Gastroesophageal sphincter (tissue), 4 donors: ENCODE data around the gene CELF2. TPM values are rescaled to one million over a fixed set of nuclear protein-coding genes. Genes with fewer than 3 reads are reported as not detected.

ENCODE experiments used
- ATAC-seq: fragments of 150-250 bp; one replicate; pipeline ENCODE4 v1.9.1; 2016; ENCODE audit warnings: mild to moderate bottlenecking, moderate library complexity
- H3K27ac ChIP-seq, 4 donors: fragments of 200-600 bp; sonication (generic) in 3 of 4; 1 replicate in 3 of 4; 2 replicates in 1 of 4; pipeline ENCODE4 v1.5.1; 2016 to 2019
- H3K27me3 ChIP-seq: fragments of 200-600 bp; sonication (generic); one replicate; pipeline ENCODE4 v1.5.1; 2019
- H3K36me3 ChIP-seq, 2 donors: fragments of 200-600 bp; sonication (generic); one replicate each; pipeline ENCODE4 v1.5.1; 2019; ENCODE audit warnings: control low read depth in 1 of 2
- H3K4me1 ChIP-seq, 3 donors: fragments of 200-600 bp; sonication (generic); 1 replicate in 2 of 3; 2 replicates in 1 of 3; pipeline ENCODE4 v1.5.1; 2016 to 2019; ENCODE audit warnings: control low read depth in 2 of 3
- H3K4me3 ChIP-seq, 2 donors: fragments of 200-600 bp; sonication (generic); one replicate each; pipeline ENCODE4 v1.5.1; 2019; ENCODE audit warnings: mild to moderate bottlenecking in 1 of 2, moderate library complexity in 1 of 2
- H3K9me3 ChIP-seq, 3 donors: fragments of 200-600 bp; sonication (generic); one replicate each; pipeline ENCODE4 v1.5.1; 2017 to 2019; ENCODE audit warnings: control low read depth in 2 of 3
- EP300 ChIP-seq: sonication (generic); formaldehyde crosslinking; IDR thresholded peaks from one replicate; pipeline ENCODE4 v1.6.1; 2017; ENCODE audit warnings: antibody characterized with exemption, mild to moderate bottlenecking
- POLR2A ChIP-seq, 2 donors: fragments of 450-650 bp; IDR thresholded peaks; one replicate each; pipeline ENCODE4 v1.6.1; 2017; ENCODE audit warnings: antibody characterized with exemption in 2 of 2, mild to moderate bottlenecking in 2 of 2, moderate library complexity in 1 of 2
- POLR2AphosphoS5 ChIP-seq: sonication (generic); formaldehyde crosslinking; IDR thresholded peaks from one replicate; pipeline ENCODE4 v1.6.1; 2017; ENCODE audit warnings: antibody characterized with exemption
- WGBS, 2 donors: methylation state at CpG; one replicate each; pipeline ENCODE4 v1.1.5; 2018; ENCODE audit warnings: low coverage in 1 of 2; 5-methylcytosine and 5-hydroxymethylcytosine counted together
- total RNA-seq, 4 donors: library from RNA; depleted of rRNA; stranded (reverse); fragments of >200 nt; gene quantifications; one replicate each; pipeline ENCODE4 v1.1.0, GENCODE V29; 2016
- TF ChIP-seq, protein P1 (sequence below), 4 experiments: fragments of 200-600 bp in 2 of 4; fragments of 450-650 bp in 2 of 4; sonication (generic) in 1 of 4; IDR thresholded peaks; one replicate each; pipeline ENCODE4 v1.5.1; 2017 to 2019; ENCODE audit warnings: antibody characterized with exemption in 4 of 4, mild to moderate bottlenecking in 2 of 4, moderate library complexity in 2 of 4

The CELF2 gene
- total RNA-seq, 4 donors from 2014 or later: 82.4 to 122 (median 110) TPM

DNA sequence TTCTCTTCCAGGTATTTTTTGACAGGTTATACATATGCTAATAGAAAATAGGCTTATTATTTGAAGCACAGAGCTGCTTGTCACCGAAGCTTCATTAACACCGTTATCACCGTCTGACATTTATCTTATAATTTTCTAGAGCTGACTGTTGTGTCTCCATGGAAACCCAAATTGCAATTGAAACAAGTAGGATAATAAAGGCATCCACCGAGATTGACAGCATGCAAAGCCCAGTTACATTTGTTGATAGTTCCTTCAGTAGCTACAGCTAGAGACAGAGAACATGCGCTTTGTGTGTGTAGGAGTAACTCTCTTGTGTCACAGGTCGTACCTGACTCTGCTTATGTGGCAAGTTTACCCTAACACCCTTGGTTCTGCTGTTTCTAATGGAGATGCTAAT is 135.6 kb downstream of the CELF2 start:
- Histone ChIP-seq H3K9me3 (no peaks in the 10 kb centered on the region), H3K36me3 (no peaks in the 10 kb centered on the region), H3K4me1 (peaks cover 0 to 78% (median 13%) of the 10 kb centered on the region in 3 donors), H3K27ac (no peak overlapping the region), H3K4me3 (no peak overlapping the region), H3K27me3 (no peaks in the 10 kb centered on the region)
- TF ChIP-seq, protein P1, sequence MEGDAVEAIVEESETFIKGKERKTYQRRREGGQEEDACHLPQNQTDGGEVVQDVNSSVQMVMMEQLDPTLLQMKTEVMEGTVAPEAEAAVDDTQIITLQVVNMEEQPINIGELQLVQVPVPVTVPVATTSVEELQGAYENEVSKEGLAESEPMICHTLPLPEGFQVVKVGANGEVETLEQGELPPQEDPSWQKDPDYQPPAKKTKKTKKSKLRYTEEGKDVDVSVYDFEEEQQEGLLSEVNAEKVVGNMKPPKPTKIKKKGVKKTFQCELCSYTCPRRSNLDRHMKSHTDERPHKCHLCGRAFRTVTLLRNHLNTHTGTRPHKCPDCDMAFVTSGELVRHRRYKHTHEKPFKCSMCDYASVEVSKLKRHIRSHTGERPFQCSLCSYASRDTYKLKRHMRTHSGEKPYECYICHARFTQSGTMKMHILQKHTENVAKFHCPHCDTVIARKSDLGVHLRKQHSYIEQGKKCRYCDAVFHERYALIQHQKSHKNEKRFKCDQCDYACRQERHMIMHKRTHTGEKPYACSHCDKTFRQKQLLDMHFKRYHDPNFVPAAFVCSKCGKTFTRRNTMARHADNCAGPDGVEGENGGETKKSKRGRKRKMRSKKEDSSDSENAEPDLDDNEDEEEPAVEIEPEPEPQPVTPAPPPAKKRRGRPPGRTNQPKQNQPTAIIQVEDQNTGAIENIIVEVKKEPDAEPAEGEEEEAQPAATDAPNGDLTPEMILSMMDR (IDR thresholded peaks at IDR 0.05): no peak
- no peak for TF ChIP-seq EP300
- no peak for ATAC-seq
- WGBS, 2 donors: 67 to 100% methylated on average over 3 to 5 of the region's 6 CpGs

DNA sequence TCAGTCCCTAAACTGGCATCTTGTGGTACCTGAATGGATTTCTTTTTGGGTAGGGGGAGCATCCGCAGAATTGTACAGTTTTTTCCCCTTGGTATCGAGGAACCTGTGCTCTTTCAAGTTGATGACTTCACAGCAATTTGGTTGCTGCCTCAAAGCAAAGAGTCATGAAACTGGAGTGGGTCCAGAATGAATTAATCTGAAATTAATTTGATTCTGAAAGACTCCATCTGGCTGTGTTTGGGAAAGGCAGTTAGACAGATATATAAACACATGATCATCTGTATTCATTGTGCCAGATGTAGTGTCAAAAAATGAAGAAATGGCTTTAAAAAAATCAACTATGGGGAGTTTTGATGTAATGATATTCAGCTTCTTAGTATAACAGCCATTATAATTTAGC is 136.1 kb downstream of the CELF2 start:
- Histone ChIP-seq H3K9me3 (no peaks in the 10 kb centered on the region), H3K4me3 (no peak overlapping the region), H3K27ac (no peak overlapping the region), H3K36me3 (no peaks in the 10 kb centered on the region), H3K27me3 (no peaks in the 10 kb centered on the region), H3K4me1 (peaks cover 0 to 78% (median 13%) of the 10 kb centered on the region in 3 donors)
- 75% methylated on average over 2 of the region's 2 CpGs; no CpG with 5 or more reads in 1 of the 2 donors for WGBS, 2 donors
- no peak for ATAC-seq
- TF ChIP-seq EP300 (no peak), POLR2A (IDR thresholded peaks at IDR 0.05) (no peak), POLR2AphosphoS5 (no peak)
- TF ChIP-seq, protein P1 (IDR thresholded peaks at IDR 0.05): no peak

DNA sequence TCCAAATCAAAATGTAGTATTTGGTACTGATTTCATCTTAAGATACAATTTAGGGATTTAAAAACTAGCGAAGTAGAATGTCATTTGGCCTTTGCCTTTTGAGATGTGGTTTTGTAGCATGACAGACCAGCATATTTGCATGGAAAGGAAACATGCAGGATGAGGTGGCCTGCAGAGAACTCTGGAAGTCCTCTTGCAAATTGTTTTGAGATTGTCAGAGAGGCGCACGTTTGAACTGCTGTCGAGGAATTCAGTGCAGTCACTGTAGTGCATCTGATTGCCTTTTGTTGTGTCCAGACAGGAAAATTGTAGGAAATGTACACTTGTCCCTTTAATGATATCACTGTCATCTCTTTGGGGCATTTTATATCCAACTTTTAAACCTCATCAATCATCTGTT is 136.7 kb downstream of the CELF2 start:
- H3K9me3 ChIP-seq: no peaks in the 10 kb centered on the region
- no peak overlapping the region for H3K4me3 ChIP-seq
- WGBS, 2 donors: 61 to 66% methylated on average over 4 of the region's 4 CpGs
- no peaks in the 10 kb centered on the region for H3K27me3 ChIP-seq
- no peak for ATAC-seq
- no peak overlapping the region for H3K27ac ChIP-seq
- TF ChIP-seq EP300: no peak
- TF ChIP-seq, protein P1 (IDR thresholded peaks at IDR 0.05): no peak
- no peak for TF ChIP-seq POLR2AphosphoS5
- no peak for TF ChIP-seq POLR2A (IDR thresholded peaks at IDR 0.05)
- peaks cover 0 to 78% (median 14%) of the 10 kb centered on the region in 3 donors for H3K4me1 ChIP-seq
- H3K36me3 ChIP-seq: no peaks in the 10 kb centered on the region

DNA sequence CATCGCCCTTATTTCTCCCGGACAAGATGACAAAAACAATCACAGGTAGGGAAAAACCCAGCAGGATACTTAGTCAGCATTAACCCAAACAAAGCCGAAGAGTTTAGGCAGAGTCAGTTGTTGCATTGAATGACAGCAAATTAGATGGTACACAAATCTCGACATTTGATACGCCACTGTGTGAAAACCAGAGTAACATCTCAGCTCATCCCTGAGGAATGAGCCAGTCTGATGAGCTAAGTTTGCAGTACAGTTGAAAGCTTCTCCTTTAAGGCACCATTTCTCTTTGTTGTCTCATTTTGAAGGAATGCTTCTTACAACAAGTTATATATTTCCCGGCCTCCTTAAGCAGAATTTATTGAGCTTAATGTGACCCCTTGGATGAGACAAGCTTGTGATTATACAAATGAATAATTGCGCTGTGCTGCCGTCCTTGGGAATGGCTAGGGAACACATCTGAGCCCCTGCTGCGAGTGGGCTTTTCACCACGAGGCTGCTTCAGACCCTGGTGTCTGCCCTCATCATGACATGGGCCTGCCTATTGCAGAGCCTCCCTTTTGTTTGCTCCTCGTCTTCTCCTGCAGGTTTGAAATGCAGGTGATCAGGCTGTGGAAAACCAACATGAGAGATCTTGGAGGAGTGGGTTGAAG is 137.3 kb downstream of the CELF2 start:
- WGBS, 2 donors: 39 to 62% methylated on average over 6 to 11 of the region's 11 CpGs
- no peak overlapping the region for H3K4me3 ChIP-seq
- H3K27me3 ChIP-seq: no peaks in the 10 kb centered on the region
- no peaks in the 10 kb centered on the region for H3K36me3 ChIP-seq
- no peak overlapping the region for H3K27ac ChIP-seq
- ATAC-seq: no peak
- H3K9me3 ChIP-seq: no peaks in the 10 kb centered on the region
- TF ChIP-seq, protein P1 (IDR thresholded peaks at IDR 0.05): no peak
- TF ChIP-seq POLR2A (IDR thresholded peaks at IDR 0.05) (no peak), EP300 (no peak), POLR2AphosphoS5 (no peak)
- H3K4me1 ChIP-seq: peaks cover 0 to 78% (median 21%) of the 10 kb centered on the region in 3 donors

DNA sequence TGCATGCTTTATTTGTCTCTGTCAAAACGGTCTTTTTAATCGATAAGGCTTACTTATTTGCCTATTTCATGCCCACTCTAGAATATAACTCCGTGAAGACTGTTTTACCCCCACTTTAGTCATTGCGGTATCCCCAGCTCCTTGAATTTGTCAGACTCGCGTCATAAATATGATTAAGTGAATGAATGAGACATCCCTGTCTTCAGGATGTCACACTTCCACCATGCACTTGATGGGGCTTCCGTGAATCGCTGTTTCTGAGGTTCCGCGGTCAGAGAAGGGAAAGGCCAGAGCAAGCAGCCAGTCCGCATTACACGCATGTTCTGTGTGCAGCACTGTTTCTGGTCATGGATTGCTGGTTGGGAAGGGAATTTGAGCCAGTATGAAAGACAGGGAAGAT is 138.8 kb downstream of the CELF2 start:
- no peak for ATAC-seq
- no peaks in the 10 kb centered on the region for H3K36me3 ChIP-seq
- no peaks in the 10 kb centered on the region for H3K9me3 ChIP-seq
- TF ChIP-seq, protein P1 (IDR thresholded peaks at IDR 0.05): no peak
- no peak for TF ChIP-seq POLR2A (IDR thresholded peaks at IDR 0.05)
- no peak for TF ChIP-seq POLR2AphosphoS5
- TF ChIP-seq EP300: no peak
- no peaks in the 10 kb centered on the region for H3K27me3 ChIP-seq
- WGBS, 2 donors: 97 to 100% methylated on average over 1 to 12 of the region's 12 CpGs
- peaks cover 3 to 78% (median 20%) of the 10 kb centered on the region in 3 donors for H3K4me1 ChIP-seq
- no peak overlapping the region for H3K4me3 ChIP-seq
- no peak overlapping the region for H3K27ac ChIP-seq
